ENCODE data around the gene SLC50A1. TPM values are rescaled to one million over a fixed set of nuclear protein-coding genes. Genes with fewer than 3 reads are reported as not detected.

Gene SLC50A1
- 47.8 and 56.5 TPM in 2 replicates for total RNA-seq (2014; rRNA removed; shearing (Covaris generic); ENCODE audit: low replicate concordance)

GRCh38 chr1:155135415-155136028 lies at the start of gene SLC50A1:
Gene SLC50A1, plus strand, starts transcription at chr1:155135852. Its CDS starts 60 bp downstream, at chr1:155135912.
- no peaks in the 10 kb centered on the region for H3K9me3 ChIP-seq (ENCODE audit: low read length)
- H3K27ac ChIP-seq (ENCODE audit: low read length), result peak within 1 kb of the TSS; percentile 80
- H2AFZ ChIP-seq (ENCODE audit: low read length), result peak within 1 kb of the TSS; percentile 67; the same call in 1 of the 2 replicates
- no peaks in the 10 kb centered on the region for H3K27me3 ChIP-seq (ENCODE audit: low read length)
- peak within 1 kb of the TSS; percentile 84 for H3K9ac ChIP-seq (ENCODE audit: low read length)
- H3K79me2 ChIP-seq (ENCODE audit: low read length), result peaks cover 29% of the 10 kb centered on the region
- H3K4me3 ChIP-seq (ENCODE audit: low read length), result peak within 1 kb of the TSS; percentile 73
- H3K9me2 ChIP-seq (replicated peaks; ENCODE audit: insufficient read depth, low read length), result no peaks in the 10 kb centered on the region
- peak; percentile 98 for DNase-seq
- peaks cover 37% of the 10 kb centered on the region for H3K4me1 ChIP-seq (ENCODE audit: low read length)
- peak within 1 kb of the TSS; percentile 77 for H3K4me2 ChIP-seq (ENCODE audit: low read depth, low read length, poor library complexity, severe bottlenecking)
- peaks cover 4% of the 10 kb centered on the region; the same call in 1 of the 2 replicates for H3K36me3 ChIP-seq (ENCODE audit: insufficient read depth, low read length)
- H4K20me1 ChIP-seq (ENCODE audit: insufficient read depth, low read depth, low read length), result no peaks in the 10 kb centered on the region

GRCh38 chr1:155086128-155086741 lies 49.4 kb upstream of the SLC50A1 start:
- Histone ChIP-seq H4K20me1 (ENCODE audit: insufficient read depth, low read depth, low read length) (no peaks in the 10 kb centered on the region), H3K4me1 (ENCODE audit: low read length) (peaks cover 52% of the 10 kb centered on the region), H3K9ac (ENCODE audit: low read length) (peak overlapping the region; percentile 73), H3K79me2 (ENCODE audit: low read length) (no peaks in the 10 kb centered on the region), H3K9me3 (ENCODE audit: low read length) (no peaks in the 10 kb centered on the region), H3K36me3 (ENCODE audit: insufficient read depth, low read length) (no peaks in the 10 kb centered on the region), H3K27ac (ENCODE audit: low read length) (peak overlapping the region; percentile 70), H3K4me3 (ENCODE audit: low read length) (peak overlapping the region; percentile 67), H3K27me3 (ENCODE audit: low read length) (no peaks in the 10 kb centered on the region), H2AFZ (ENCODE audit: low read length) (peak overlapping the region; percentile 97; the same call in 1 of the 2 replicates), H3K4me2 (ENCODE audit: low read depth, low read length, poor library complexity, severe bottlenecking) (peak overlapping the region; percentile 92), H3K9me2 (replicated peaks; ENCODE audit: insufficient read depth, low read length) (no peaks in the 10 kb centered on the region)
- peak; percentile 93 for DNase-seq

GRCh38 chr1:155086856-155087535 lies 48.7 kb upstream of the SLC50A1 start:
- H3K9ac ChIP-seq (ENCODE audit: low read length), result peak overlapping the region; percentile 73
- H3K9me2 ChIP-seq (replicated peaks; ENCODE audit: insufficient read depth, low read length), result no peaks in the 10 kb centered on the region
- no peaks in the 10 kb centered on the region for H3K79me2 ChIP-seq (ENCODE audit: low read length)
- H3K4me1 ChIP-seq (ENCODE audit: low read length), result peaks cover 50% of the 10 kb centered on the region
- H3K4me3 ChIP-seq (ENCODE audit: low read length), result peak overlapping the region; percentile 67; the same call in 1 of the 2 replicates
- no peak overlapping the region for H3K27ac ChIP-seq (ENCODE audit: low read length)
- DNase-seq, result peak; percentile 37
- no peaks in the 10 kb centered on the region for H3K9me3 ChIP-seq (ENCODE audit: low read length)
- H4K20me1 ChIP-seq (ENCODE audit: insufficient read depth, low read depth, low read length), result no peaks in the 10 kb centered on the region
- peak overlapping the region; percentile 92 for H3K4me2 ChIP-seq (ENCODE audit: low read depth, low read length, poor library complexity, severe bottlenecking)
- no peaks in the 10 kb centered on the region for H3K27me3 ChIP-seq (ENCODE audit: low read length)
- H3K36me3 ChIP-seq (ENCODE audit: insufficient read depth, low read length), result no peaks in the 10 kb centered on the region
- H2AFZ ChIP-seq (ENCODE audit: low read length), result no peak overlapping the region

GRCh38 chr1:155091071-155092051 lies 44.3 kb upstream of the SLC50A1 start:
- no peaks in the 10 kb centered on the region for H3K36me3 ChIP-seq (ENCODE audit: insufficient read depth, low read length)
- H3K4me3 ChIP-seq (ENCODE audit: low read length), result peak overlapping the region; percentile 43
- DNase-seq, result peak; percentile 94
- no peaks in the 10 kb centered on the region for H3K9me3 ChIP-seq (ENCODE audit: low read length)
- H3K27me3 ChIP-seq (ENCODE audit: low read length), result no peaks in the 10 kb centered on the region
- H3K9me2 ChIP-seq (replicated peaks; ENCODE audit: insufficient read depth, low read length), result no peaks in the 10 kb centered on the region
- peak overlapping the region; percentile 69 for H3K4me2 ChIP-seq (ENCODE audit: low read depth, low read length, poor library complexity, severe bottlenecking)
- no peaks in the 10 kb centered on the region for H3K79me2 ChIP-seq (ENCODE audit: low read length)
- no peak overlapping the region for H3K27ac ChIP-seq (ENCODE audit: low read length)
- peak overlapping the region; percentile 99 for H2AFZ ChIP-seq (ENCODE audit: low read length)
- no peaks in the 10 kb centered on the region for H4K20me1 ChIP-seq (ENCODE audit: insufficient read depth, low read depth, low read length)
- H3K4me1 ChIP-seq (ENCODE audit: low read length), result peaks cover 28% of the 10 kb centered on the region
- peak overlapping the region; percentile 54 for H3K9ac ChIP-seq (ENCODE audit: low read length)

- H3K27ac ChIP-seq (ENCODE audit: low read length), result no peak overlapping the region
- H3K27me3 ChIP-seq (ENCODE audit: low read length), result no peaks in the 10 kb centered on the region
- no peak overlapping the region for H3K4me3 ChIP-seq (ENCODE audit: low read length)
- no peak overlapping the region for H3K9ac ChIP-seq (ENCODE audit: low read length)
- H3K36me3 ChIP-seq (ENCODE audit: insufficient read depth, low read length), result no peaks in the 10 kb centered on the region
- H3K9me2 ChIP-seq (replicated peaks; ENCODE audit: insufficient read depth, low read length), result no peaks in the 10 kb centered on the region
- H3K4me1 ChIP-seq (ENCODE audit: low read length), result peaks cover 21% of the 10 kb centered on the region
- H3K79me2 ChIP-seq (ENCODE audit: low read length), result no peaks in the 10 kb centered on the region
- no peaks in the 10 kb centered on the region for H3K9me3 ChIP-seq (ENCODE audit: low read length)
- no peak overlapping the region for H3K4me2 ChIP-seq (ENCODE audit: low read depth, low read length, poor library complexity, severe bottlenecking)
- H4K20me1 ChIP-seq (ENCODE audit: insufficient read depth, low read depth, low read length), result no peaks in the 10 kb centered on the region
- DNase-seq, result peak; percentile 35
- no peak overlapping the region for H2AFZ ChIP-seq (ENCODE audit: low read length)
These were observed 43.5 kb upstream of the SLC50A1 start for GRCh38 chr1:155092131-155092530.

- H3K36me3 ChIP-seq (ENCODE audit: insufficient read depth, low read length), result no peaks in the 10 kb centered on the region
- no peak overlapping the region for H3K9ac ChIP-seq (ENCODE audit: low read length)
- no peak overlapping the region for H3K4me3 ChIP-seq (ENCODE audit: low read length)
- H3K4me2 ChIP-seq (ENCODE audit: low read depth, low read length, poor library complexity, severe bottlenecking), result no peak overlapping the region
- H3K27ac ChIP-seq (ENCODE audit: low read length), result no peak overlapping the region
- DNase-seq, result no peak
- H3K9me3 ChIP-seq (ENCODE audit: low read length), result no peaks in the 10 kb centered on the region
- H2AFZ ChIP-seq (ENCODE audit: low read length), result no peak overlapping the region
- H3K9me2 ChIP-seq (replicated peaks; ENCODE audit: insufficient read depth, low read length), result no peaks in the 10 kb centered on the region
- H4K20me1 ChIP-seq (ENCODE audit: insufficient read depth, low read depth, low read length), result no peaks in the 10 kb centered on the region
- no peaks in the 10 kb centered on the region for H3K79me2 ChIP-seq (ENCODE audit: low read length)
- H3K4me1 ChIP-seq (ENCODE audit: low read length), result peaks cover 20% of the 10 kb centered on the region
- no peaks in the 10 kb centered on the region for H3K27me3 ChIP-seq (ENCODE audit: low read length)
These were observed 43.0 kb upstream of the SLC50A1 start for GRCh38 chr1:155092641-155093040.

- Histone ChIP-seq H3K4me3 (ENCODE audit: low read length) (no peak overlapping the region), H3K27me3 (ENCODE audit: low read length) (no peaks in the 10 kb centered on the region), H3K9me2 (replicated peaks; ENCODE audit: insufficient read depth, low read length) (no peaks in the 10 kb centered on the region), H3K4me1 (ENCODE audit: low read length) (peaks cover 20% of the 10 kb centered on the region), H4K20me1 (ENCODE audit: insufficient read depth, low read depth, low read length) (no peaks in the 10 kb centered on the region), H2AFZ (ENCODE audit: low read length) (no peak overlapping the region), H3K9me3 (ENCODE audit: low read length) (no peaks in the 10 kb centered on the region), H3K79me2 (ENCODE audit: low read length) (no peaks in the 10 kb centered on the region), H3K4me2 (ENCODE audit: low read depth, low read length, poor library complexity, severe bottlenecking) (no peak overlapping the region), H3K9ac (ENCODE audit: low read length) (peak overlapping the region; percentile 29; the same call in 1 of the 2 replicates), H3K36me3 (ENCODE audit: insufficient read depth, low read length) (no peaks in the 10 kb centered on the region), H3K27ac (ENCODE audit: low read length) (no peak overlapping the region)
- peak; percentile 63 for DNase-seq
These were observed 41.6 kb upstream of the SLC50A1 start for GRCh38 chr1:155093911-155094621.

All from Karpas-422 (cell line).